Measurements from ENCODE around the gene ERICH6B.

ERICH6B gene

GRCh38 chr13:45628094-45628493 lies 12.6 kb upstream of the ERICH6B start:
- Histone ChIP-seq H3K9ac (ENCODE audit: low read depth, low read length) (no peak overlapping the region), H3K9me3 (ENCODE audit: control insufficient read depth, insufficient read depth, low read length) (no peaks in the 10 kb centered on the region), H3K4me1 (ENCODE audit: control insufficient read depth, insufficient read depth, low read length) (peaks cover 8% of the 10 kb centered on the region), H3K36me3 (ENCODE audit: control insufficient read depth, insufficient read depth, low read length) (no peaks in the 10 kb centered on the region), H3K4me3 (ENCODE audit: low read depth, low read length) (no peak overlapping the region), H3K27me3 (ENCODE audit: control insufficient read depth, insufficient read depth, low read length) (no peaks in the 10 kb centered on the region)

- Histone ChIP-seq H3K9me3 (ENCODE audit: control insufficient read depth, insufficient read depth, low read length) (no peaks in the 10 kb centered on the region), H3K27me3 (ENCODE audit: control insufficient read depth, insufficient read depth, low read length) (no peaks in the 10 kb centered on the region), H3K36me3 (ENCODE audit: control insufficient read depth, insufficient read depth, low read length) (no peaks in the 10 kb centered on the region), H3K4me1 (ENCODE audit: control insufficient read depth, insufficient read depth, low read length) (peaks cover 8% of the 10 kb centered on the region), H3K9ac (ENCODE audit: low read depth, low read length) (no peak overlapping the region), H3K4me3 (ENCODE audit: low read depth, low read length) (no peak overlapping the region)
These were observed 12.1 kb upstream of the ERICH6B start for GRCh38 chr13:45627656-45628055.

- Histone ChIP-seq H3K9ac (ENCODE audit: low read depth, low read length) (no peak overlapping the region), H3K4me3 (ENCODE audit: low read depth, low read length) (no peak overlapping the region), H3K4me1 (ENCODE audit: control insufficient read depth, insufficient read depth, low read length) (peaks cover 13% of the 10 kb centered on the region), H3K36me3 (ENCODE audit: control insufficient read depth, insufficient read depth, low read length) (no peaks in the 10 kb centered on the region), H3K27me3 (ENCODE audit: control insufficient read depth, insufficient read depth, low read length) (no peaks in the 10 kb centered on the region), H3K9me3 (ENCODE audit: control insufficient read depth, insufficient read depth, low read length) (no peaks in the 10 kb centered on the region)
These were observed 11.3 kb upstream of the ERICH6B start for GRCh38 chr13:45626731-45627374.

- Histone ChIP-seq H3K9ac (ENCODE audit: low read depth, low read length) (no peak overlapping the region), H3K4me3 (ENCODE audit: low read depth, low read length) (no peak overlapping the region), H3K4me1 (ENCODE audit: control insufficient read depth, insufficient read depth, low read length) (peaks cover 13% of the 10 kb centered on the region), H3K36me3 (ENCODE audit: control insufficient read depth, insufficient read depth, low read length) (no peaks in the 10 kb centered on the region), H3K27me3 (ENCODE audit: control insufficient read depth, insufficient read depth, low read length) (no peaks in the 10 kb centered on the region), H3K9me3 (ENCODE audit: control insufficient read depth, insufficient read depth, low read length) (no peaks in the 10 kb centered on the region)
These were observed 8.1 kb upstream of the ERICH6B start for GRCh38 chr13:45623516-45624090.

GRCh38 chr13:45621950-45622349 lies 6.4 kb upstream of the ERICH6B start:
- H3K36me3 ChIP-seq (ENCODE audit: control insufficient read depth, insufficient read depth, low read length), result no peaks in the 10 kb centered on the region
- H3K4me3 ChIP-seq (ENCODE audit: low read depth, low read length), result peak overlapping the region; percentile 30
- H3K4me1 ChIP-seq (ENCODE audit: control insufficient read depth, insufficient read depth, low read length), result peaks cover 8% of the 10 kb centered on the region
- no peaks in the 10 kb centered on the region for H3K27me3 ChIP-seq (ENCODE audit: control insufficient read depth, insufficient read depth, low read length)
- peak overlapping the region; percentile 12 for H3K9ac ChIP-seq (ENCODE audit: low read depth, low read length)
- no peaks in the 10 kb centered on the region for H3K9me3 ChIP-seq (ENCODE audit: control insufficient read depth, insufficient read depth, low read length)

GRCh38 chr13:45607931-45608330 lies 7.6 kb downstream of the ERICH6B start:
- Histone ChIP-seq H3K4me3 (ENCODE audit: low read depth, low read length) (no peak overlapping the region), H3K9ac (ENCODE audit: low read depth, low read length) (no peak overlapping the region), H3K27me3 (ENCODE audit: control insufficient read depth, insufficient read depth, low read length) (no peaks in the 10 kb centered on the region), H3K9me3 (ENCODE audit: control insufficient read depth, insufficient read depth, low read length) (no peaks in the 10 kb centered on the region), H3K4me1 (ENCODE audit: control insufficient read depth, insufficient read depth, low read length) (no peaks in the 10 kb centered on the region), H3K36me3 (ENCODE audit: control insufficient read depth, insufficient read depth, low read length) (no peaks in the 10 kb centered on the region)

GRCh38 chr13:45604892-45605291 lies 10.6 kb downstream of the ERICH6B start:
- Histone ChIP-seq H3K27me3 (ENCODE audit: control insufficient read depth, insufficient read depth, low read length) (no peaks in the 10 kb centered on the region), H3K36me3 (ENCODE audit: control insufficient read depth, insufficient read depth, low read length) (no peaks in the 10 kb centered on the region), H3K9ac (ENCODE audit: low read depth, low read length) (no peak overlapping the region), H3K4me3 (ENCODE audit: low read depth, low read length) (no peak overlapping the region), H3K4me1 (ENCODE audit: control insufficient read depth, insufficient read depth, low read length) (no peaks in the 10 kb centered on the region), H3K9me3 (ENCODE audit: control insufficient read depth, insufficient read depth, low read length) (no peaks in the 10 kb centered on the region)

- Histone ChIP-seq H3K27me3 (ENCODE audit: control insufficient read depth, insufficient read depth, low read length) (no peaks in the 10 kb centered on the region), H3K9me3 (ENCODE audit: control insufficient read depth, insufficient read depth, low read length) (no peaks in the 10 kb centered on the region), H3K4me1 (ENCODE audit: control insufficient read depth, insufficient read depth, low read length) (no peaks in the 10 kb centered on the region), H3K9ac (ENCODE audit: low read depth, low read length) (no peak overlapping the region), H3K36me3 (ENCODE audit: control insufficient read depth, insufficient read depth, low read length) (no peaks in the 10 kb centered on the region), H3K4me3 (ENCODE audit: low read depth, low read length) (no peak overlapping the region)
These were observed 12.2 kb downstream of the ERICH6B start for GRCh38 chr13:45603338-45603737.

GRCh38 chr13:45602183-45603170 lies 13.1 kb downstream of the ERICH6B start:
- no peaks in the 10 kb centered on the region for H3K4me1 ChIP-seq (ENCODE audit: control insufficient read depth, insufficient read depth, low read length)
- H3K9me3 ChIP-seq (ENCODE audit: control insufficient read depth, insufficient read depth, low read length), result no peaks in the 10 kb centered on the region
- H3K27me3 ChIP-seq (ENCODE audit: control insufficient read depth, insufficient read depth, low read length), result no peaks in the 10 kb centered on the region
- H3K4me3 ChIP-seq (ENCODE audit: low read depth, low read length), result no peak overlapping the region
- no peak overlapping the region for H3K9ac ChIP-seq (ENCODE audit: low read depth, low read length)
- no peaks in the 10 kb centered on the region for H3K36me3 ChIP-seq (ENCODE audit: control insufficient read depth, insufficient read depth, low read length)

GRCh38 chr13:45601680-45602079 lies 13.9 kb downstream of the ERICH6B start:
- H3K9me3 ChIP-seq (ENCODE audit: control insufficient read depth, insufficient read depth, low read length), result no peaks in the 10 kb centered on the region
- no peak overlapping the region for H3K4me3 ChIP-seq (ENCODE audit: low read depth, low read length)
- no peaks in the 10 kb centered on the region for H3K36me3 ChIP-seq (ENCODE audit: control insufficient read depth, insufficient read depth, low read length)
- peaks cover 2% of the 10 kb centered on the region for H3K27me3 ChIP-seq (ENCODE audit: control insufficient read depth, insufficient read depth, low read length)
- H3K4me1 ChIP-seq (ENCODE audit: control insufficient read depth, insufficient read depth, low read length), result no peaks in the 10 kb centered on the region
- H3K9ac ChIP-seq (ENCODE audit: low read depth, low read length), result no peak overlapping the region

- H3K9me3 ChIP-seq (ENCODE audit: control insufficient read depth, insufficient read depth, low read length), result no peaks in the 10 kb centered on the region
- H3K4me1 ChIP-seq (ENCODE audit: control insufficient read depth, insufficient read depth, low read length), result no peaks in the 10 kb centered on the region
- H3K27me3 ChIP-seq (ENCODE audit: control insufficient read depth, insufficient read depth, low read length), result peaks cover 5% of the 10 kb centered on the region
- no peak overlapping the region for H3K4me3 ChIP-seq (ENCODE audit: low read depth, low read length)
- no peaks in the 10 kb centered on the region for H3K36me3 ChIP-seq (ENCODE audit: control insufficient read depth, insufficient read depth, low read length)
- H3K9ac ChIP-seq (ENCODE audit: low read depth, low read length), result no peak overlapping the region
These were observed 16.9 kb downstream of the ERICH6B start for GRCh38 chr13:45598597-45598996.
